ENCODE data around the gene DCLK2.

Gene DCLK2

GRCh38 chr4:150211016-150211415, 132.8 kb downstream of the DCLK2 start:
- DNase-seq (ENCODE audit: low read depth), result no peak

GRCh38 chr4:150211799-150212445, 133.7 kb downstream of the DCLK2 start:
- no peak for DNase-seq (ENCODE audit: low read depth)

GRCh38 chr4:150212485-150212884, 134.2 kb downstream of the DCLK2 start:
- DNase-seq (ENCODE audit: low read depth), result no peak

- DNase-seq (ENCODE audit: low read depth), result no peak
These were observed 134.7 kb downstream of the DCLK2 start for GRCh38 chr4:150212927-150213326.

GRCh38 chr4:150215601-150216000, 137.4 kb downstream of the DCLK2 start:
- DNase-seq (ENCODE audit: low read depth), result no peak

- no peak for DNase-seq (ENCODE audit: low read depth)
These were observed 138.5 kb downstream of the DCLK2 start for GRCh38 chr4:150216726-150217125.

GRCh38 chr4:150217192-150217591, 138.9 kb downstream of the DCLK2 start:
- DNase-seq (ENCODE audit: low read depth), result no peak

- no peak for DNase-seq (ENCODE audit: low read depth)
These were observed 139.6 kb downstream of the DCLK2 start for GRCh38 chr4:150217808-150218207.

GRCh38 chr4:150218447-150218846, 140.2 kb downstream of the DCLK2 start:
- no peak for DNase-seq (ENCODE audit: low read depth)

- no peak for DNase-seq (ENCODE audit: low read depth)
These were observed 141.6 kb downstream of the DCLK2 start for GRCh38 chr4:150219841-150220240.

GRCh38 chr4:150224896-150225591, 146.8 kb downstream of the DCLK2 start:
- no peak for DNase-seq (ENCODE audit: low read depth)

GRCh38 chr4:150229520-150229919, 151.3 kb downstream of the DCLK2 start:
- DNase-seq (ENCODE audit: low read depth), result no peak

- DNase-seq (ENCODE audit: low read depth), result no peak
These were observed 152.3 kb downstream of the DCLK2 start for GRCh38 chr4:150230561-150230960.

GRCh38 chr4:150231107-150231770, 153.0 kb downstream of the DCLK2 start:
- DNase-seq (ENCODE audit: low read depth), result no peak

- DNase-seq (ENCODE audit: low read depth), result no peak
These were observed 153.8 kb downstream of the DCLK2 start for GRCh38 chr4:150232029-150232428.

- no peak for DNase-seq (ENCODE audit: low read depth)
These were observed 156.0 kb downstream of the DCLK2 start for GRCh38 chr4:150234246-150234645.

GRCh38 chr4:150235317-150235716, 157.1 kb downstream of the DCLK2 start:
- no peak for DNase-seq (ENCODE audit: low read depth)

- DNase-seq (ENCODE audit: low read depth), result no peak
These were observed 157.6 kb downstream of the DCLK2 start for GRCh38 chr4:150235808-150236271.

- no peak for DNase-seq (ENCODE audit: low read depth)
These were observed 158.4 kb downstream of the DCLK2 start for GRCh38 chr4:150236626-150237025.

GRCh38 chr4:150237110-150237872, 159.0 kb downstream of the DCLK2 start:
- DNase-seq (ENCODE audit: low read depth), result no peak

GRCh38 chr4:150238591-150238990, 160.3 kb downstream of the DCLK2 start:
- no peak for DNase-seq (ENCODE audit: low read depth)

- DNase-seq (ENCODE audit: low read depth), result no peak
These were observed 161.8 kb downstream of the DCLK2 start for GRCh38 chr4:150240011-150240410.

Data from stimulated activated CD8-positive, alpha-beta memory T cell treated with anti-CD3 and anti-CD28 coated beads, Interleukin-15, amount 100 ng/mL, for 24 hours (primary cell).